Measurements from ENCODE around the gene NUDT21. TPM values are rescaled to one million over a fixed set of nuclear protein-coding genes. Genes with fewer than 3 reads are reported as not detected.

NUDT21 gene
- total RNA-seq, 1 donor from 2014 or later = 105 TPM

- Mint-ChIP-seq H3K36me3 (ENCODE audit: unreplicated experiment) (peaks cover 12% of the 10 kb centered on the region), H3K27me3 (ENCODE audit: unreplicated experiment) (no peaks in the 10 kb centered on the region), H3K4me3 (ENCODE audit: unreplicated experiment) (peak overlapping the region; percentile 98), H3K27ac (ENCODE audit: unreplicated experiment) (peak overlapping the region; percentile 93), H3K4me1 (ENCODE audit: unreplicated experiment) (peaks cover 39% of the 10 kb centered on the region), H3K9me3 (ENCODE audit: unreplicated experiment) (no peaks in the 10 kb centered on the region)
- no peak for TF ChIP-seq CTCF (IDR thresholded peaks at IDR 0.05)
- DNase-seq (ENCODE audit: extremely low spot score, unreplicated experiment) = no peak
Measured at GRCh38 chr16:56450275-56450985, 702 bp downstream of the NUDT21 start.

DNA sequence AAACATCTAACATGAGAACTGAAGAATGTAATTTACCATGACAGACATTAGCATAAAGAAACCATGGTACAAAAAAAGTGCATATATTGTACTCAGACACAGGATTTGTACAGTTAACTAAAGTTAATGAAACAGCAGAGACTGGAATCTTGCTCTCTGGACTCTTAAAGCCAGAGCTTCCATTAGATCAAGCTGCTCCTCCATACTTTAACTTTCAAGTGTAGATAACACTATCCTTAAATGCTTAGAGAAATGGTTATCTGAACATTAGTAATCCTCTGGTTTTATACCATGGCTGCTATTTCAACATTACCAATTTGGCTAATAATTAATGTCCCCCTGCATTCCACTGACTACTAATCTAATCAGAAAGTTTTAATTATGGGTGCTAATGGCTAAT, 3.1 kb downstream of the NUDT21 start:
- no peak for DNase-seq (ENCODE audit: extremely low spot score, unreplicated experiment)
- no peak overlapping the region for H3K27ac Mint-ChIP-seq (ENCODE audit: unreplicated experiment)
- peaks cover 6% of the 10 kb centered on the region for H3K36me3 Mint-ChIP-seq (ENCODE audit: unreplicated experiment)
- no peak for TF ChIP-seq CTCF (IDR thresholded peaks at IDR 0.05)
- H3K4me1 Mint-ChIP-seq (ENCODE audit: unreplicated experiment) = peaks cover 35% of the 10 kb centered on the region
- H3K4me3 Mint-ChIP-seq (ENCODE audit: unreplicated experiment) = no peak overlapping the region
- H3K9me3 Mint-ChIP-seq (ENCODE audit: unreplicated experiment) = no peaks in the 10 kb centered on the region
- no peaks in the 10 kb centered on the region for H3K27me3 Mint-ChIP-seq (ENCODE audit: unreplicated experiment)

DNA sequence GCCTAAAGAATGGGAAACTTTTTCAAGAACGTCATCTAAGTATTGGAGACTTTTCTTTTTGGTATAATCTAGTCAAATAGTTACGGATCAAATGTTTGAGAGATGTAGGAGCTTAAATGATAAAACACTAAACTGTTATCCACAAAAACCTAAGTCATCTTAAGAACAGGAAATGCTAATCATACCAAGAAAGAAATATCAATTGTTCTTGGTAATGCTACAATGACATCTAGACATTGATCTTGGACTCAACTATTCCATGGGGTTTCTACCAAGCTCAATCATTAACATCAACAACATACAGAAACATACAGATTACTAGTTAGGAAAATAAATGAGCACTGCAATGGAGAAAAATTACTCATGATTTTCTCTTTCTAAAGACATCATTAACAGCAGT, 3.8 kb downstream of the NUDT21 start:
- peaks cover 13% of the 10 kb centered on the region for H3K36me3 Mint-ChIP-seq (ENCODE audit: unreplicated experiment)
- no peaks in the 10 kb centered on the region for H3K9me3 Mint-ChIP-seq (ENCODE audit: unreplicated experiment)
- H3K27me3 Mint-ChIP-seq (ENCODE audit: unreplicated experiment) = no peaks in the 10 kb centered on the region
- no peak overlapping the region for H3K4me3 Mint-ChIP-seq (ENCODE audit: unreplicated experiment)
- DNase-seq (ENCODE audit: extremely low spot score, unreplicated experiment) = no peak
- H3K27ac Mint-ChIP-seq (ENCODE audit: unreplicated experiment) = no peak overlapping the region
- no peak for TF ChIP-seq CTCF (IDR thresholded peaks at IDR 0.05)
- peaks cover 28% of the 10 kb centered on the region for H3K4me1 Mint-ChIP-seq (ENCODE audit: unreplicated experiment)

GRCh38 chr16:56438038-56438437, 13.1 kb downstream of the NUDT21 start:
- H3K4me1 Mint-ChIP-seq (ENCODE audit: unreplicated experiment) = peaks cover 14% of the 10 kb centered on the region
- no peak overlapping the region for H3K4me3 Mint-ChIP-seq (ENCODE audit: unreplicated experiment)
- no peaks in the 10 kb centered on the region for H3K27me3 Mint-ChIP-seq (ENCODE audit: unreplicated experiment)
- no peak for TF ChIP-seq CTCF (IDR thresholded peaks at IDR 0.05)
- peaks cover 48% of the 10 kb centered on the region for H3K36me3 Mint-ChIP-seq (ENCODE audit: unreplicated experiment)
- no peak overlapping the region for H3K27ac Mint-ChIP-seq (ENCODE audit: unreplicated experiment)
- H3K9me3 Mint-ChIP-seq (ENCODE audit: unreplicated experiment) = no peaks in the 10 kb centered on the region
- DNase-seq (ENCODE audit: extremely low spot score, unreplicated experiment) = no peak

DNA sequence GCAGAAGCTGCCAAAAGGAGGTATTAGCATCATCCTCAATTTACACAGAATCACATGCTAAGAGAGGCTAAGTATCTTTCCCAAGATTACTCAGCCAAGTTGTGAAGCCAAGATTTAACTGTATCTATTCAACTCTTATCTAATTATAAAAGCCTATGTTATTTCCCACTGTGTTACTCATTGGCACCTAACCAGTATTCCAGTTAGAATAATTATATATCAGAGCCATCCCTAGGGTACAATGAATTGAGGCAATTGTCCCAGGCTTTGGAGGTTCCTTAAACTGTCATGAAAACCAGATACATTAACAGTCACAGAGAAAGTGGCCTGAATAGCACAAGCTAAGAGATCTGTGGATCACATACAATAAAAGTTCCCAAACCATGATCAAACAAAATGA, 14.9 kb downstream of the NUDT21 start:
- Mint-ChIP-seq H3K27ac (ENCODE audit: unreplicated experiment) (no peak overlapping the region), H3K4me3 (ENCODE audit: unreplicated experiment) (no peak overlapping the region), H3K36me3 (ENCODE audit: unreplicated experiment) (peaks cover 44% of the 10 kb centered on the region), H3K27me3 (ENCODE audit: unreplicated experiment) (no peaks in the 10 kb centered on the region), H3K9me3 (ENCODE audit: unreplicated experiment) (no peaks in the 10 kb centered on the region), H3K4me1 (ENCODE audit: unreplicated experiment) (peaks cover 11% of the 10 kb centered on the region)
- no peak for DNase-seq (ENCODE audit: extremely low spot score, unreplicated experiment)
- no peak for TF ChIP-seq CTCF (IDR thresholded peaks at IDR 0.05)

All from osteocyte (in vitro differentiated cells).